Stimulated activated CD4-positive, alpha-beta T cell treated with anti-CD3 and anti-CD28 coated beads, Interleukin-1b, Interleukin-23, amount 100 ng/mL, for 4 hours (primary cell): ENCODE results near the gene KSR2.

Experiments used
- DNase-seq, 2 donors: peaks; one replicate each; pipeline ENCODE4 v3.0.0-alpha.2; 2020; ENCODE audit warnings: low read depth in 2 of 2

Gene KSR2

DNA sequence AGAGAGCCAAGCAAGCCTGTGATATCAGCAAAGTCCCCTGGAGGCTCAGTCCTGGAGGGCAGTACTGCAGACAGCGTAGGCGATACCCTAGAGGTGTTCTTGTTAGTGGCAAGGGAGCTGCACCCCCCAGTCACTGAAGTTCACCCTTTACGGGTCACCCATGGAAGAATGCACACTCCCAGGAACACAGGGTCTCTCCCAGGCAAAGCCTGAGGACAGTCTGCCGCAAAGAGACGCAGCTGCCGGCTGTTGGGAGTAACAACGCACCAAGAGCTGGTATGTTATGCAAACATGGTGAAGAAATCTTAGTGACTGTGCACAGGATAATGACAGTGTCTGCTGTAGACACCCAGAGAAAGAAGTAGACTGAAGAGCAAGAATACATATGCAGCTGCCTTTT, 563.9 kb downstream of the KSR2 start:
- DNase-seq, result no peak

DNA sequence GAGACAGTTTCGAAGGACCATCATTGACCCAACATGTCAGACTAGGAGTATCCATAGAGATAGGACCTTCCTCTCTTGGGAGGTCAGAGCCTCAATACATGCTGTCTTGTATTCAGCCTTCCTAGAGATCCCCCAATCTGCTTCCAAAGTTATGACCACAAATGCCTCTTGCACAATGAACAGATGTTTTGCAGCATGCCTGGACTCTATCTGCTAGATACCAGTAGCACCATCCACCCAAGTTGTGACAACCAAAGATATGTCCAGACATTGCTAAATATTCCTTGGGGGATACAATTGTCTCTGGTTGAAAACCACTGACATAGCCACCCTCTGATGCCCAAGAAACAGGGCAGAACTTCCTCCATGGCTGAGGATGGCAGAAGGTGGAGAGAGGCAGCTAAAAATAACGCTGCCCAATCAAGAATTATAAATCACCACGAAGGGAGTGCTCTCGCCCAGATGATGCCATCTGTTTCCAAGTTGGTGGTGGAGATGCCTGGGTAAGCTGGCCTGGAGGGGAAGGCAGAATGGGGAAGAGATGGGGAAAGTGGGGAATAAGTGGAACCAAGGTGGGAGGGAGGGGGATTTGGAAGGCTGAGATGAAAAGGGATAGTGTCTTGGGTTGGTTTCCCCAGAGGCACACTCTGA, 564.5 kb downstream of the KSR2 start:
- DNase-seq, result no peak

DNA sequence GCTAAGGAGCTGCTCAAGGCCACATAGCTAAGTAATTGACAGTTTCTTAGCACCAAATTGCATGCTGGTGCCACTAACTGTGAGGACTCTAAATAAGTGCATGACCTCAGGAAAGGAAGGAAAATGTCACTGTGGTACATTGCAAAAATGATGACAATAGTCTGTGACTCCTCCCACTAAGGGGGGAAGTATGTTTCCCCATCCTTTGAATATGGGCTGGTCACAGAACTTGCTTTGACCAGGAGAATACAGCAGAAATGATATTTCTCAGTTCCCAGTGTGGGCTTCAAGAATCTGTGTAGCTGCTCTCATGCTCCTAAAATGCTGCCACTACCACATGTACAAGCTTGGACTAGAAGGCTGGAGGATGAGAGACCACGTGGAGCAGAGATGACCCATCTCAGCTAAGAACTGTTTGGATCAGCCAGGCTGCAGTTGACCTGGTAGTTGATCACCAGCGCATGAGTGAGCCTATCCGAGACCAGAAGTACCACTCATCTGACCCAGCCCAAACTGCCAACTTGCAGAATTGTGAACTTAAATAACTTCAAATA, 565.1 kb downstream of the KSR2 start:
- DNase-seq, result no peak
